T-cell (primary cell): Measurements from ENCODE around the gene MYRFL. TPM values are rescaled to one million over a fixed set of nuclear protein-coding genes. Genes with fewer than 3 reads are reported as not detected.
"Not testable (repeated sequence)": the region's sequence is repeated elsewhere in the genome, so short reads cannot be mapped to it uniquely, and the experiment has no call there.

ENCODE experiments used
- ATAC-seq, 4 experiments: fragments of 200-7000 bp in 3 of 4; fragments of 150-1000 bp in 1 of 4; cut with Tn5 transposase; replicated peaks in 1 of 4; 1 replicate in 3 of 4; 2 replicates in 1 of 4; pipeline ENCODE4 v1.10.0; 2021; ENCODE audit warnings: moderate library complexity in 3 of 4, mild to moderate bottlenecking in 2 of 4, moderate number of reproducible peaks in 1 of 4
- CTCF ChIA-PET, 2 donors: fragments of 300-600 bp; sonication (Branson Sonifier 250); formaldehyde crosslinking; loops; one replicate each; lab custom pipeline; 2022; ENCODE audit warnings: antibody characterized with exemption in 2 of 2; lab: Charles Lee
- POLR2A ChIA-PET, 2 donors: fragments of 300-600 bp; sonication (Branson Sonifier 250); formaldehyde crosslinking; loops; one replicate each; lab custom pipeline; 2022; ENCODE audit warnings: antibody characterized with exemption in 2 of 2; lab: Charles Lee
- DNase-seq, 35 experiments: peaks; one replicate each; pipeline versions ENCODE4 v3.0.0 to v3.0.0-alpha.2; 2013 to 2023
- H3K27ac ChIP-seq: one replicate; pipeline ENCODE4 v1.5.1; 2013; ENCODE audit warnings: low read length
- H3K27me3 ChIP-seq, 2 experiments: replicated peaks in 1 of 2; 1 replicate in 1 of 2; 2 replicates in 1 of 2; pipeline versions ENCODE4 v1.6.1 to v1.7.0; 2013; ENCODE audit warnings: low read length in 1 of 2, mixed read lengths in 1 of 2; ENCODE audit not compliant: control insufficient read depth in 2 of 2, insufficient read depth in 2 of 2; ENCODE audit errors: extremely low read depth in 1 of 2
- H3K36me3 ChIP-seq, 2 donors: 1 replicate in 1 of 2; 2 replicates in 1 of 2; pipeline versions ENCODE4 v1.6.1 to v1.7.0; 2013; ENCODE audit warnings: low read length in 1 of 2; ENCODE audit not compliant: control insufficient read depth in 2 of 2, insufficient read depth in 1 of 2; ENCODE audit errors: extremely low read depth in 1 of 2
- H3K4me1 ChIP-seq, 2 experiments: 1 replicate in 1 of 2; 2 replicates in 1 of 2; pipeline versions ENCODE4 v1.6.1 to v1.7.0; 2013; ENCODE audit warnings: low read length in 2 of 2, mixed read lengths in 1 of 2; ENCODE audit not compliant: insufficient read depth in 2 of 2, control insufficient read depth in 1 of 2; ENCODE audit errors: extremely low read depth in 1 of 2
- H3K4me3 ChIP-seq, 2 donors: 1 replicate in 1 of 2; 2 replicates in 1 of 2; pipeline versions ENCODE4 v1.5.1 to v1.7.0; 2013; ENCODE audit warnings: mild to moderate bottlenecking in 2 of 2, low read length in 1 of 2, moderate library complexity in 1 of 2; ENCODE audit not compliant: control insufficient read depth in 1 of 2; ENCODE audit errors: extremely low read depth in 1 of 2
- H3K9me3 ChIP-seq: 2 replicates; pipeline ENCODE4 v1.7.0; 2013
- H3K27ac Mint-ChIP-seq, 2 donors: one replicate each; pipeline ENCODE4 v1.8.0; 2020 to 2021; ENCODE audit warnings: mild to moderate bottlenecking in 2 of 2, mixed read lengths in 2 of 2
- H3K27me3 Mint-ChIP-seq, 2 donors: one replicate each; pipeline ENCODE4 v1.8.0; 2021 to 2022; ENCODE audit warnings: mixed read lengths in 2 of 2
- H3K36me3 Mint-ChIP-seq: one replicate; pipeline ENCODE4 v1.8.0; 2021; ENCODE audit warnings: mixed read lengths
- H3K4me1 Mint-ChIP-seq, 3 donors: one replicate each; pipeline ENCODE4 v1.8.0; 2020 to 2022; ENCODE audit warnings: mixed read lengths in 3 of 3, mild to moderate bottlenecking in 1 of 3
- H3K4me3 Mint-ChIP-seq, 3 donors: one replicate each; pipeline ENCODE4 v1.8.0; 2020 to 2022; ENCODE audit warnings: mild to moderate bottlenecking in 3 of 3, mixed read lengths in 3 of 3, moderate library complexity in 3 of 3
- H3K9me3 Mint-ChIP-seq, 3 donors: one replicate each; pipeline ENCODE4 v1.8.0; 2020 to 2022; ENCODE audit warnings: mixed read lengths in 3 of 3
- WGBS: methylation state at CpG from one replicate; pipeline ENCODE4 v1.1.5; 2013; ENCODE audit warnings: missing lambda C conversion rate; ENCODE audit not compliant: insufficient coverage; 5-methylcytosine and 5-hydroxymethylcytosine counted together
- total RNA-seq, 35 experiments: library from RNA in 6 of 35; stranded (reverse) in 6 of 35; fragments of 120-200 nt in 1 of 35; gene quantifications; one replicate each; pipeline versions ENCODE4 v1.2.1 to v1.2.4 and lab custom pipeline; 2013 to 2026

The MYRFL gene
- total RNA-seq, 5 donors from 2014 or later (not counting 1 experiment from before 2014, with no cell fraction given), result not detected

DNA sequence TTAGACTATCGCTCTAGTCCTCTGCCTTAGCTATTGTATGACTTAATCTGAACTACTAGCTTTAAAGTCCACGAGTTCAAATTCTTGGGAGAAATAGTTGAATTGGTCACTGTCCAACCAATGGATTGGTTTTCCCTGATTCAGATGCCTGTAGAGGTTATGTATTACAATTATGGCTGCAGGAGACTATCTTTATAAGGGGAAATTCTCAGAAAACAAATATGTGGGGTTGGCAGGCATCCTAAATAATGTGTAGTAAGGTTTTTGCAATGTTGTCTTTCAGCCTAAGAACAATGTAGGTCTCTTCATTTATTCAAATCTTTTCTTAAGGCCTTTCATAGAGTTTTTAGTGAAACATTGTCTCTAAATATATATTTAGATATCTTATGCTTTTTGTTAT is 26.9 kb downstream of the MYRFL start:
- 86% methylated on average over 1 of the region's 2 CpGs for WGBS
- no peaks in the 10 kb centered on the region for H3K4me1 Mint-ChIP-seq
- no peaks in the 10 kb centered on the region for H3K4me1 ChIP-seq
- CTCF ChIA-PET, result interaction anchor here (0.6 to 0.7 kb wide), 2 partner anchors 70 to 472 kb away, joined by 4 read pairs; no protein-coding TSS in a partner anchor
- H3K36me3 Mint-ChIP-seq, result no peaks in the 10 kb centered on the region
- no peak for ATAC-seq
- POLR2A ChIA-PET, result interaction anchor here in 1 of 2 donors (0.6 kb wide), 1 partner anchor 16 kb away, joined by 3 read pairs; no protein-coding TSS in a partner anchor
- no peak overlapping the region for H3K4me3 Mint-ChIP-seq
- no peaks in the 10 kb centered on the region for H3K36me3 ChIP-seq
- H3K27ac Mint-ChIP-seq, result no peak overlapping the region
- DNase-seq, result no peak
- no peak overlapping the region for H3K27ac ChIP-seq
- H3K9me3 ChIP-seq, result no peaks in the 10 kb centered on the region
- peaks cover 3 to 7% of the 10 kb centered on the region in 2 donors for H3K27me3 Mint-ChIP-seq
- H3K9me3 Mint-ChIP-seq, result peaks cover 3 to 11% (median 8%) of the 10 kb centered on the region in 3 donors
- H3K27me3 ChIP-seq, result peaks cover 0 to 3% of the 10 kb centered on the region in 2 experiments
- no peak overlapping the region for H3K4me3 ChIP-seq

DNA sequence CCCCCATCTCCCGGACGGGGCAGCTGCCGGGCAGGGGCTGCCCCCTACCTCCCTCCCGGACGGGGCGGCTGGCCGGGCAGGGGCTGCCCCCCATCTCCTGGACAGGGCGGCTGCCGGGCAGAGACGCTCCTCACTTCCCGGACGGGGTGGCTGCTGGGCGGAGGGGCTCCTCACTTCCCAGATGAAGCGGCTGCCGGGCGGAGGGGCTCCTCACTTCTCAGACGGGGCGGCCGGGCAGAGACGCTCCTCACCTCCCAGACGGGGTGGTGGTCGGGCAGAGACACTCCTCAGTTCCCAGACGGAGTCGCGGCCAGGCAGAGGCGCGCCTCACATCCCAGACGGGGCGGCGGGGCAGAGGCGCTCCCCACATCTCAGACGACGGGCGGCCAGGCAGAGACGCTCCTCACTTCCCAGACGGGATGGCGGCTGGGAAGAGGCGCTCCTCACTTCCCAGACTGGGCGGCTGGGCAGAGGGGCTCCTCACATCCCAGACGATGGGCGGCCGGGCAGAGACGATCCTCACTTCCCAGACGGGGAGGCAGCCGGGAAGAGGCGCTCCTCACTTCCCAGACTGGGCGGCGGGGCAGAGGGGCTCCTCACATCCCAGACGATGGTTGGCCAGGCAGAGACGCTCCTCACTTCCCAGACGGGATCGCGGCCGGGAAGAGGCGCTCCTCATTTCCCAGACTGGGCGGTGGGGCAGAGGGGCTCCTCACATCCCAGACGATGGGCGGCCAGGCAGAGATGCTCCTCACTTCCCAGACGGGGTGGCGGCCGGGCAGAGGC is 28.3 kb downstream of the MYRFL start:
- DNase-seq, ATAC-seq, H3K4me1 Mint-ChIP-seq, H3K9me3 ChIP-seq, H3K4me3 ChIP-seq, H3K4me3 Mint-ChIP-seq, H3K27me3 Mint-ChIP-seq, H3K36me3 Mint-ChIP-seq, CTCF ChIA-PET, POLR2A ChIA-PET, H3K36me3 ChIP-seq, H3K27me3 ChIP-seq, H3K27ac Mint-ChIP-seq, H3K27ac ChIP-seq, H3K4me1 ChIP-seq: not testable (repeated sequence)
- H3K9me3 Mint-ChIP-seq, result peaks cover 3 to 14% (median 10%) of the 10 kb centered on the region in 3 donors
- WGBS, result 97% methylated on average over 22 of the region's 61 CpGs

DNA sequence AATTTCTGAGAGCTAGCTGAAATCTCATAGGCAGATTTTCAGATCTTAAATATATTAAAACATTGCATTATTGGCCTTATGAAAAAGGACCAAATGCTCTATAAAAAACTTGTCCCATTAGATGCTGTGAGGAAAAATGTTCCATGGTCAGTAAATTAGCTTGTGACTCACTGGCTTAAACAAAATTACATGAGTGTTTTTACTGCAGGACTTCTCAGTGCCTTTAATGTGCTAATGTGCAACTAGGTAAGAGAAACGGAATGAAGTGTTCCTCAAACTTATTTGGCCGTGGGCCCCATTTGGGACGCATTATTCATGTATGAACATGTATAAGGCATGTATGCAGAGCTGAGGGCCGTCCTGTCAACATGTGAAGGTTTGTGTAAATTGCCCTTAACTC is 41.7 kb downstream of the MYRFL start:
- ATAC-seq, result no peak
- H3K9me3 Mint-ChIP-seq, result peaks cover 0 to 3% (median 0%) of the 10 kb centered on the region in 3 donors
- H3K27me3 ChIP-seq, result no peaks in the 10 kb centered on the region
- no peak overlapping the region for H3K27ac Mint-ChIP-seq
- peaks cover 15 to 32% of the 10 kb centered on the region in 2 donors for H3K27me3 Mint-ChIP-seq
- POLR2A ChIA-PET, result no interaction called here
- no peaks in the 10 kb centered on the region for H3K4me1 Mint-ChIP-seq
- CTCF ChIA-PET, result interaction anchor here in 1 of 2 donors (1.1 kb wide), 1 partner anchor 11 kb away, joined by 3 read pairs; no protein-coding TSS in a partner anchor
- no peaks in the 10 kb centered on the region for H3K4me1 ChIP-seq
- no peak for DNase-seq
- no peaks in the 10 kb centered on the region for H3K36me3 ChIP-seq
- H3K27ac ChIP-seq, result no peak overlapping the region
- no peak overlapping the region for H3K4me3 ChIP-seq
- H3K4me3 Mint-ChIP-seq, result no peak overlapping the region
- H3K36me3 Mint-ChIP-seq, result no peaks in the 10 kb centered on the region
- no peaks in the 10 kb centered on the region for H3K9me3 ChIP-seq
- 70% methylated on average over 2 of the region's 4 CpGs for WGBS

DNA sequence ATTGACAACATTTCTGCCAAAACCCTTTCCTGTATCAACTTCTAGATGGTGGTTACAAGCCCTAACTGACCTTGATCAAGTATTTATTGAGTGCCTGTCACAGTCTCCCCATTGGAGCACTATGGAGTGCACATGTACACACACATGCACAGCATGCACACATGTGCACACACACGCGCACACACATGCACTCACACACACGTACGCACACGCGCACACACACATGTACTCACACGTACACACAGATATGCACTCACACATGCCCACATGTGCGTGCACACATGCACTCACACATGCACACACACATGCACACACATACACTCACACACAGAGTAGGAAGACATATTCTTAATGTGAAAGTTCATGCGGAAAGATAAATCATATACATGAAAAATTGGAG is 43.7 kb downstream of the MYRFL start:
- Mint-ChIP-seq H3K4me1 (no peaks in the 10 kb centered on the region), H3K36me3 (no peaks in the 10 kb centered on the region), H3K9me3 (peaks cover 0 to 3% (median 0%) of the 10 kb centered on the region in 3 donors), H3K27me3 (peaks cover 15 to 32% of the 10 kb centered on the region in 2 donors), H3K27ac (no peak overlapping the region), H3K4me3 (no peak overlapping the region)
- WGBS, result 97% methylated on average over 6 of the region's 9 CpGs
- Histone ChIP-seq H3K27ac (no peak overlapping the region), H3K27me3 (no peaks in the 10 kb centered on the region), H3K4me3 (no peak overlapping the region), H3K9me3 (no peaks in the 10 kb centered on the region), H3K4me1 (no peaks in the 10 kb centered on the region), H3K36me3 (no peaks in the 10 kb centered on the region)
- DNase-seq (no peak), ATAC-seq (no peak)
- POLR2A ChIA-PET, result no interaction called here
- CTCF ChIA-PET, result interaction anchor here in 1 of 2 donors (1.6 kb wide), 1 partner anchor 8 kb away, joined by 4 read pairs; no protein-coding TSS in a partner anchor

DNA sequence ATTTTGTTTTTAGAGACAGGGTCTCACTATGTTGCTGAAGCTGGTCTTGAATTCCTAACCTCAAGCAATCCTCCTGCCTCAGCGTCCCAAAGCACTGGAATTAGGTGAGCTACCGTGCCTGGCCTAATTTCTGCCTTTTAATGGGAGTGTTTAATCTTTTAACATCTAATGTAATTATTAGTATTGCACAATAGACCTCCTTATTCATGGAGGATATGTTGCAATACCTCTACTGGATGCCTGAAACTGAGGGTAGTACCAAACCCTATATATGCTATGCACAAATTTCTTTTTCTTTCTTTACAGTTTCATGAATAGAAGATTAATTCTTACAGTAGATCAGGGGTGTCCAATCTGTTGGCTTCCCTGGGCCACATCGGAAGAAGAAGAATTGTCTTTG is 47.8 kb downstream of the MYRFL start:
- H3K27ac ChIP-seq, result no peak overlapping the region
- no peak overlapping the region for H3K4me3 Mint-ChIP-seq
- WGBS, result no CpG with 5 or more reads among the region's 3 CpGs
- H3K4me1 Mint-ChIP-seq, result no peaks in the 10 kb centered on the region
- H3K4me3 ChIP-seq, result no peak overlapping the region
- DNase-seq, result no peak
- H3K36me3 Mint-ChIP-seq, result no peaks in the 10 kb centered on the region
- no peak overlapping the region for H3K27ac Mint-ChIP-seq
- POLR2A ChIA-PET, result no interaction called here
- H3K27me3 ChIP-seq, result peaks cover 0 to 2% of the 10 kb centered on the region in 2 experiments
- CTCF ChIA-PET, result interaction anchor here in 1 of 2 donors (0.6 kb wide), 1 partner anchor 63 kb away, joined by 3 read pairs; no protein-coding TSS in a partner anchor
- no peaks in the 10 kb centered on the region for H3K36me3 ChIP-seq
- no peaks in the 10 kb centered on the region for H3K4me1 ChIP-seq
- H3K27me3 Mint-ChIP-seq, result peaks cover 14 to 16% of the 10 kb centered on the region in 2 donors
- peaks cover 0 to 3% (median 0%) of the 10 kb centered on the region in 3 donors for H3K9me3 Mint-ChIP-seq
- no peaks in the 10 kb centered on the region for H3K9me3 ChIP-seq
- ATAC-seq, result no peak

DNA sequence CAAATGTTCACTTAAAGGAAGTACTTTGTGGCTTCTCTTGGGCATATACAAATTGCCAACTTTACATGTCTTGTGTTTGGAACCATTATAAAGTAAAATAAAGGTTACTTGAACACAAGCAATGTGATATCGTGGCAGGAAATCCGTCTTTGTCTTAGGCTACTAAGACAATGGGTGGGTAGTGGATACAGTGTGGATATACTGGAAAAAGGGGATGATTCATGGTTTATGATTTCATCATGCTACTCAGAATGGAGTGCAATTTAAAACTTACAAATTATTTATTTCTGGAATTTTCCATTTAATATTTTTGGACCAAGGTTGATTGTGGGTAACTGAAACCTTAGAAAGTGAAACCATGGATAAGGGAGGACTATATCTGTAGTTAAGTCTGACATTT is 48.4 kb downstream of the MYRFL start:
- Mint-ChIP-seq H3K4me3 (no peak overlapping the region), H3K4me1 (no peaks in the 10 kb centered on the region), H3K36me3 (no peaks in the 10 kb centered on the region), H3K27me3 (peaks cover 14 to 16% of the 10 kb centered on the region in 2 donors), H3K9me3 (peaks cover 0 to 3% (median 0%) of the 10 kb centered on the region in 3 donors), H3K27ac (no peak overlapping the region)
- ChIA-PET CTCF (no interaction called here), POLR2A (no interaction called here)
- Histone ChIP-seq H3K4me3 (no peak overlapping the region), H3K27ac (no peak overlapping the region), H3K9me3 (no peaks in the 10 kb centered on the region), H3K27me3 (peaks cover 0 to 2% of the 10 kb centered on the region in 2 experiments), H3K4me1 (no peaks in the 10 kb centered on the region), H3K36me3 (no peaks in the 10 kb centered on the region)
- ATAC-seq (no peak), DNase-seq (no peak)
- no CpG with 5 or more reads among the region's 2 CpGs for WGBS
